ENCODE measurements around the gene SERPINB8.

- no peak for TF ChIP-seq ZNF384 (IDR thresholded peaks at IDR 0.05)
- TF ChIP-seq ARNT (IDR thresholded peaks at IDR 0.05), result no peak
- TF ChIP-seq TARDBP (IDR thresholded peaks at IDR 0.05), result no peak
- no peak for TF ChIP-seq LEF1 (IDR thresholded peaks at IDR 0.05; ENCODE audit: borderline replicate concordance)
- no peak for TF ChIP-seq SP1 (IDR thresholded peaks at IDR 0.05)
These were observed 7.7 kb upstream of the SERPINB8 start for GRCh38 chr18:63962137-63962536.

Data from HEK293T (cell line).